Measurements from ENCODE around the gene RIOK2.

GRCh38 chr5:97141031-97141430 lies 42.0 kb downstream of the RIOK2 start:
- TF ChIP-seq USF2 (IDR thresholded peaks at IDR 0.05; ENCODE audit: low read length) (no peak), MAX (IDR thresholded peaks at IDR 0.05) (no peak), POLR2A (IDR thresholded peaks at IDR 0.05; ENCODE audit: control extremely low read depth in 1 of 2, low read depth in 2 of 2, low read length in 2 of 2) (no peak), RFX5 (IDR thresholded peaks at IDR 0.05; ENCODE audit: borderline replicate concordance, low read depth, low read length) (no peak), KDM1A (IDR thresholded peaks at IDR 0.05; ENCODE audit: borderline replicate concordance, low read length) (no peak), CTCF (IDR thresholded peaks at IDR 0.05; ENCODE audit: control extremely low read depth in 1 of 3, insufficient read depth in 1 of 3, low read depth in 1 of 3, low read length in 3 of 3) (no peak)
